Gastroesophageal sphincter (tissue), 3 donors: ENCODE results near the gene NOL9.

Source experiments
- CTCF ChIP-seq, 4 experiments: fragments of 200-600 bp in 2 of 4; fragments of 450-650 bp in 2 of 4; sonication (generic) in 1 of 4; IDR thresholded peaks; one replicate each; pipeline ENCODE4 v1.5.1; 2017 to 2019; ENCODE audit warnings: antibody characterized with exemption in 4 of 4, mild to moderate bottlenecking in 2 of 4, moderate library complexity in 2 of 4
- EP300 ChIP-seq: sonication (generic); formaldehyde crosslinking; IDR thresholded peaks from one replicate; pipeline ENCODE4 v1.6.1; 2017; ENCODE audit warnings: antibody characterized with exemption, mild to moderate bottlenecking
- POLR2A ChIP-seq, 2 donors: fragments of 450-650 bp; IDR thresholded peaks; one replicate each; pipeline ENCODE4 v1.6.1; 2017; ENCODE audit warnings: antibody characterized with exemption in 2 of 2, mild to moderate bottlenecking in 2 of 2, moderate library complexity in 1 of 2

- TF ChIP-seq CTCF (IDR thresholded peaks at IDR 0.05) (no peak), EP300 (no peak), POLR2A (IDR thresholded peaks at IDR 0.05) (no peak)
These were observed 56.3 kb downstream of the NOL9 start for GRCh38 chr1:6497867-6498575.
